ENCODE measurements around the gene ALG14. TPM values are rescaled to one million over a fixed set of nuclear protein-coding genes. Genes with fewer than 3 reads are reported as not detected.
A peak's percentile ranks its signal among the peaks of the same experiment; 100 is the strongest.

ALG14 gene
- total and polyA plus RNA-seq, 2 experiments from 2014 or later: 2.7 to 8.2 TPM

DNA sequence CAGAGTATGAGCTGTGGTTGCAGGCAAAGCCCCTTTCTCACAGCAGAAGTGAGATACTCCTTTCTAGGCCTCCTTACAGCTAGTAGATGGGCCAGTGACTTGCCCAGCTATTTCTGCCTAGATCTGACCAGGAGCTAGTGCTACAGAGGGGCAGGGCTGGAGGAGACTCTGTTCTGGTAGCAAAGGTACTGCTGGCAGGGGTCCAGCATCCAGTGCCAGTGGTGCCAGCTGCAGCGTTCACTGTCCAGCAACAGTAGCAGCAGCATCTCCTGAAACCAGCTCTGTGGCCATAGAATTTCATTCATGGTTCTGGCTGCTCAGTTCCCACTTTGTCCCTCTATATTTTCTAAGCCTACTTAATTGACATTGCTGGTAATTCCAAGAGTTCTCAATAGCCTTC lies 83.4 kb downstream of the ALG14 start:
- Histone ChIP-seq H3K27me3 (no peaks in the 10 kb centered on the region), H3K36me3 (no peaks in the 10 kb centered on the region), H3K27ac (no peak overlapping the region), H3K4me3 (no peak overlapping the region), H3K9me3 (ENCODE audit: low read depth) (no peaks in the 10 kb centered on the region), H3K4me1 (ENCODE audit: low read depth) (no peaks in the 10 kb centered on the region)
- TF ChIP-seq, protein P1, sequence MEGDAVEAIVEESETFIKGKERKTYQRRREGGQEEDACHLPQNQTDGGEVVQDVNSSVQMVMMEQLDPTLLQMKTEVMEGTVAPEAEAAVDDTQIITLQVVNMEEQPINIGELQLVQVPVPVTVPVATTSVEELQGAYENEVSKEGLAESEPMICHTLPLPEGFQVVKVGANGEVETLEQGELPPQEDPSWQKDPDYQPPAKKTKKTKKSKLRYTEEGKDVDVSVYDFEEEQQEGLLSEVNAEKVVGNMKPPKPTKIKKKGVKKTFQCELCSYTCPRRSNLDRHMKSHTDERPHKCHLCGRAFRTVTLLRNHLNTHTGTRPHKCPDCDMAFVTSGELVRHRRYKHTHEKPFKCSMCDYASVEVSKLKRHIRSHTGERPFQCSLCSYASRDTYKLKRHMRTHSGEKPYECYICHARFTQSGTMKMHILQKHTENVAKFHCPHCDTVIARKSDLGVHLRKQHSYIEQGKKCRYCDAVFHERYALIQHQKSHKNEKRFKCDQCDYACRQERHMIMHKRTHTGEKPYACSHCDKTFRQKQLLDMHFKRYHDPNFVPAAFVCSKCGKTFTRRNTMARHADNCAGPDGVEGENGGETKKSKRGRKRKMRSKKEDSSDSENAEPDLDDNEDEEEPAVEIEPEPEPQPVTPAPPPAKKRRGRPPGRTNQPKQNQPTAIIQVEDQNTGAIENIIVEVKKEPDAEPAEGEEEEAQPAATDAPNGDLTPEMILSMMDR (IDR thresholded peaks at IDR 0.05; ENCODE audit: low read depth, low read length): no peak
- DNase-seq (ENCODE audit: low read depth in 1 of 2, low spot score in 1 of 2): no peak

DNA sequence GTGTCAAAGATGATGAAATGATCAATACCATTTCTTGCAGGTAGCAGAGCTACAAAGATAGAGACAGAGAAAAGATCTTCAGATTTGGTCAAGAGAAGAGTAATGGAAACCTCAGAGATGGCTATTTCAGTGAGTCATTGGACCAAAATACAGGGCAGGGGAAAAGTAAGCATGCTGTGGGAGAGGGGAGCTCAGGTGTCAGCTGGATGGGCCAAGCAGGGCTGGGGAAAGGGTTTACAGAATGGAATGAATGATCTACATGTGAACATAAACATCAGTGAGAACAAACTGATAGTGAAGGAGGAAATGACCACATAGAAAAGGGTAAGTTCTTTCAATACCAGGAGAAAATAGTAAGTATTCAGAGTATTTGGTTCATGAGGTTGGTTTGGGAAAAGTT lies 84.4 kb downstream of the ALG14 start:
- Histone ChIP-seq H3K27me3 (no peaks in the 10 kb centered on the region), H3K4me3 (no peak overlapping the region), H3K9me3 (ENCODE audit: low read depth) (no peaks in the 10 kb centered on the region), H3K27ac (no peak overlapping the region), H3K4me1 (ENCODE audit: low read depth) (no peaks in the 10 kb centered on the region), H3K36me3 (no peaks in the 10 kb centered on the region)
- no peak for DNase-seq (ENCODE audit: low read depth in 1 of 2, low spot score in 1 of 2)
- TF ChIP-seq, protein P1 (IDR thresholded peaks at IDR 0.05; ENCODE audit: low read depth, low read length): no peak

DNA sequence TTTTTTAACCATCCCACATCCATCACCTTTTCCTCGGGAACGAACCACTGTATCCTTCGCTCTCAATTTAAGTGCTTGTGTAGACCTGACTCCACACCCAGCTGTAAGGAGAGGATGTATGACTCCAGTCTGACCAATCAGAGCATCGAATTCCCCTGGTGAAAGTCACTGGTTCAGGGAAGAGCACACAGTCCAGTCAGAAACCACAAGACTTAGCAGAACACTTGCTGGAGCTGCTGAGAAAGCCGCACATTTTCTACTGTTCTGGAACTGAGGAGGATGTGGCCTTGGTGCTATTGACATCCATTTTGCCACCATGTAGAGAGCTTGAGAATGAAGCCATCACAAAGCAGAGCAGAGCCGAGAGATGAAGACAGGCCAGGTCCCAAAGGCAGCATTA lies 86.0 kb downstream of the ALG14 start:
- H3K36me3 ChIP-seq: no peaks in the 10 kb centered on the region

DNA sequence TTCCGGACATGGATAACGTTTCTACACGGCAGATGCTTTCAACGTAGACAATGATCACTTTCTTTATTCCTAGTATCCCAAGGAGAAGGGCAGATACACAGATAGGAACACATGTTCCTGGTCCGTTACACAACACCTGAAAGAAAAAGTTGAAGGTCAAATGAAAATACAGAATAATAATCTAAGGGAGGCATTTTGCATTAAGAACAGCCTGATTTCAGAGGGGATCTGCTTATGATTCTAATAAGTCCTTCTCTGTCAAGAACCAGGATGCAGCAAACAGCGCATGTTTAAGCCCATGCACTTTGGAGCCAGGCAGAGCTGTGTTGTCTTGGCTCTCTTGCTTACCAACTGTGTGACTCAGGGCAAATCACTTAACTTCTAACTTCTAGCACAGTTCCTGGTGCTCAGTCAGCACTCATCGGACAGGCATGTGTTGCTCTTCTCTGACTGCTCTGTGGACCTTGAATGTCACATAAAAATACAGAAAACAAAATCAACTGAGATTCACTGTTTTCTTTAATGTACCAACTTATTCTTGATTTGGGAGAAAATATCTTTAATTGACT lies 89.5 kb downstream of the ALG14 start:
- no peak overlapping the region for H3K4me3 ChIP-seq
- no peaks in the 10 kb centered on the region for H3K36me3 ChIP-seq
- H3K9me3 ChIP-seq (ENCODE audit: low read depth): no peaks in the 10 kb centered on the region
- TF ChIP-seq, protein P1 (IDR thresholded peaks at IDR 0.05; ENCODE audit: low read depth, low read length): no peak
- H3K27ac ChIP-seq: no peak overlapping the region
- H3K27me3 ChIP-seq: no peaks in the 10 kb centered on the region
- no peaks in the 10 kb centered on the region for H3K4me1 ChIP-seq (ENCODE audit: low read depth)
- peak in 1 of 2 donors; percentile 71 for DNase-seq (ENCODE audit: low read depth in 1 of 2, low spot score in 1 of 2)

More for the DNA sequence above, 86.0 kb downstream of the ALG14 start:
- Histone ChIP-seq H3K9me3 (ENCODE audit: low read depth) (no peaks in the 10 kb centered on the region), H3K4me3 (no peak overlapping the region), H3K27ac (no peak overlapping the region), H3K4me1 (ENCODE audit: low read depth) (no peaks in the 10 kb centered on the region), H3K27me3 (no peaks in the 10 kb centered on the region)
- DNase-seq (ENCODE audit: low read depth in 1 of 2, low spot score in 1 of 2): no peak
- TF ChIP-seq, protein P1 (IDR thresholded peaks at IDR 0.05; ENCODE audit: low read depth, low read length): no peak

DNA sequence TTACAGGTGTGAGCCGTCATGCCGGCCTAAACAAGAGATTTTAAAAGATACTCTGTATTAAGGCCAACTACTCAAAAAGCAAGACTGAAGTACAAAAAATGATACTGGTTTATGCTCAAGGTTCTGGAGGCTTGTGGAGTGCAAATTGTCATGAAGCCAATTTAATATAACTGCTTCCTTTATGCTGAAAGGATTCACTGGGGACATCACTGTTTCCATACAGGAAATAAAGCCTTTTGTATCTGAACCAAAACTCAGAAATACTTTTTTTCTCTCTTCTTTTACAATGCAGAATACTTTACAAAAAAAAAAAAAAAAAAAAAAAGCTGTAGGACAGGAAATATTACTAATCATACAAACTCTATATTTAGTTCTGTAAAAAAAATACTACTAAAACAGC lies 90.4 kb downstream of the ALG14 start:
- no peaks in the 10 kb centered on the region for H3K4me1 ChIP-seq (ENCODE audit: low read depth)
- TF ChIP-seq, protein P1 (IDR thresholded peaks at IDR 0.05; ENCODE audit: low read depth, low read length): no peak

More for the DNA sequence above, 90.4 kb downstream of the ALG14 start:
- peak in 1 of 2 donors; percentile 43 for DNase-seq (ENCODE audit: low read depth in 1 of 2, low spot score in 1 of 2)
- Histone ChIP-seq H3K4me3 (no peak overlapping the region), H3K27me3 (no peaks in the 10 kb centered on the region), H3K27ac (no peak overlapping the region), H3K36me3 (no peaks in the 10 kb centered on the region), H3K9me3 (ENCODE audit: low read depth) (no peaks in the 10 kb centered on the region)

All from cardiac muscle cell (in vitro differentiated cells and primary cell).